GM19035 (cell line): ENCODE data around the gene NHS.
"Not testable (repeated sequence)": the region's sequence is repeated elsewhere in the genome, so short reads cannot be mapped to it uniquely, and the experiment has no call there.

ENCODE experiments used
- ATAC-seq: cut with Tn5 transposase; IDR thresholded peaks from one replicate; pipeline ENCODE4 v1.9.1; 2021; ENCODE audit not compliant: unreplicated experiment

Gene NHS

GRCh38 chrX:17446269-17446668 is 71.3 kb downstream of the NHS start:
- not testable (repeated sequence) for ATAC-seq

GRCh38 chrX:17448188-17448587 is 73.2 kb downstream of the NHS start:
- no peak for ATAC-seq

- ATAC-seq = no peak
Observed at GRCh38 chrX:17449866-17450265, 74.9 kb downstream of the NHS start.

- no peak for ATAC-seq
Observed at GRCh38 chrX:17453788-17454187, 78.8 kb downstream of the NHS start.

GRCh38 chrX:17456526-17456925 is 81.5 kb downstream of the NHS start:
- no peak for ATAC-seq

GRCh38 chrX:17459008-17459611 is 84.1 kb downstream of the NHS start:
- no peak for ATAC-seq

- ATAC-seq = no peak
Observed at GRCh38 chrX:17459661-17460060, 84.7 kb downstream of the NHS start.

- ATAC-seq = no peak
Observed at GRCh38 chrX:17462881-17463280, 87.9 kb downstream of the NHS start.

- ATAC-seq = no peak
Observed at GRCh38 chrX:17464194-17464593, 89.2 kb downstream of the NHS start.

- ATAC-seq = no peak
Observed at GRCh38 chrX:17465201-17465600, 90.2 kb downstream of the NHS start.

- ATAC-seq = no peak
Observed at GRCh38 chrX:17465802-17466201, 90.8 kb downstream of the NHS start.

- no peak for ATAC-seq
Observed at GRCh38 chrX:17470136-17470535, 95.1 kb downstream of the NHS start.

- no peak for ATAC-seq
Observed at GRCh38 chrX:17471121-17471520, 96.1 kb downstream of the NHS start.

GRCh38 chrX:17471861-17472260 is 96.9 kb downstream of the NHS start:
- no peak for ATAC-seq

- no peak for ATAC-seq
Observed at GRCh38 chrX:17472424-17472823, 97.4 kb downstream of the NHS start.

- no peak for ATAC-seq
Observed at GRCh38 chrX:17473021-17473420, 98.0 kb downstream of the NHS start.

- no peak for ATAC-seq
Observed at GRCh38 chrX:17474892-17475291, 99.9 kb downstream of the NHS start.

- no peak for ATAC-seq
Observed at GRCh38 chrX:17475449-17476217, 100.6 kb downstream of the NHS start.

- no peak for ATAC-seq
Observed at GRCh38 chrX:17476411-17476810, 101.4 kb downstream of the NHS start.

- ATAC-seq = no peak
Observed at GRCh38 chrX:17481086-17481485, 106.1 kb downstream of the NHS start.

- no peak for ATAC-seq
Observed at GRCh38 chrX:17484592-17484991, 109.6 kb downstream of the NHS start.

- ATAC-seq = no peak
Observed at GRCh38 chrX:17485391-17485790, 110.4 kb downstream of the NHS start.

- no peak for ATAC-seq
Observed at GRCh38 chrX:17488036-17488435, 113.0 kb downstream of the NHS start.
